SK-N-SH (cell line): ENCODE data around the gene TAF1B. TPM values are rescaled to one million over a fixed set of nuclear protein-coding genes. Genes with fewer than 3 reads are reported as not detected.

Experiments
- CTCF ChIA-PET: fragments of 300-600, 350-600 bp; formaldehyde crosslinking; extraction: SDS; loops from one replicate; lab custom pipeline; 2021; lab: Yijun Ruan, JAX
- POLR2A ChIA-PET: fragments of 350-600 bp; sonication (Branson Sonifier 250); formaldehyde crosslinking; extraction: SDS; loops from one replicate; lab custom pipeline; 2020; ENCODE audit warnings: antibody characterized with exemption, inconsistent platforms; lab: Yijun Ruan, JAX
- DNase-seq: peaks from one replicate; pipeline ENCODE4 v3.0.0; 2012
- H2AFZ ChIP-seq: fragments of 200-600 bp; sonication (generic); 2 replicates; pipeline ENCODE4 v1.8.1; 2016; ENCODE audit warnings: antibody characterized with exemption, mild to moderate bottlenecking, low read depth
- H3F3A ChIP-seq: fragments of 200-600 bp; sonication (generic); replicated peaks from 2 replicates; pipeline ENCODE3; 2016; ENCODE audit warnings: antibody characterized with exemption, mild to moderate bottlenecking; ENCODE audit not compliant: insufficient read depth
- H3K27ac ChIP-seq, 2 experiments: fragments of 200-500 bp in 1 of 2; fragments of 200-600 bp in 1 of 2; sonication (Bioruptor generic) in 1 of 2; sonication (generic), shearing (Covaris generic) in 1 of 2; 2 replicates each; pipeline versions ENCODE4 v1.5.1 to v1.6.1; 2014 to 2016; ENCODE audit warnings: low read depth in 2 of 2, inconsistent platforms in 1 of 2, low read length in 1 of 2, mild to moderate bottlenecking in 1 of 2, mixed read lengths in 1 of 2
- H3K27me3 ChIP-seq: fragments of 200-600 bp; sonication (generic), shearing (Covaris generic); 2 replicates; pipeline ENCODE4 v1.6.1; 2016; ENCODE audit warnings: mixed run types; ENCODE audit not compliant: insufficient read depth
- H3K36me3 ChIP-seq, 2 experiments: fragments of 200-500 bp in 1 of 2; fragments of 200-600 bp in 1 of 2; sonication (Bioruptor generic) in 1 of 2; sonication (generic) in 1 of 2; replicated peaks in 1 of 2; 2 replicates each; pipeline versions ENCODE3 to v1.5.1; 2014 to 2016; ENCODE audit warnings: low read length in 1 of 2, mild to moderate bottlenecking in 1 of 2; ENCODE audit not compliant: insufficient read depth in 2 of 2, control insufficient read depth in 1 of 2
- H3K4me1 ChIP-seq, 2 experiments: fragments of 200-500 bp in 1 of 2; fragments of 200-600 bp in 1 of 2; sonication (Bioruptor generic) in 1 of 2; sonication (generic), shearing (Covaris generic) in 1 of 2; 2 replicates each; pipeline versions ENCODE4 v1.5.1 to v1.6.1; 2014 to 2016; ENCODE audit warnings: low read depth in 1 of 2, low read length in 1 of 2, mixed run types in 1 of 2; ENCODE audit not compliant: insufficient read depth in 2 of 2, control insufficient read depth in 1 of 2
- H3K4me2 ChIP-seq: fragments of 200-600 bp; sonication (generic), shearing (Covaris generic); 2 replicates; pipeline ENCODE4 v1.6.1; 2017; ENCODE audit warnings: mixed run types
- H3K4me3 ChIP-seq, 2 experiments: fragments of 200-500 bp in 1 of 2; fragments of 200-600 bp in 1 of 2; sonication (Bioruptor generic) in 1 of 2; sonication (generic), shearing (Covaris generic) in 1 of 2; 2 replicates each; pipeline versions ENCODE4 v1.5.1 to v1.8.1; 2014 to 2016; ENCODE audit warnings: low read depth in 2 of 2, inconsistent platforms in 1 of 2, low read length in 1 of 2, mild to moderate bottlenecking in 1 of 2, mixed read lengths in 1 of 2, moderate library complexity in 1 of 2
- H3K79me2 ChIP-seq: fragments of 200-600 bp; sonication (generic); 2 replicates; pipeline ENCODE4 v1.8.1; 2017; ENCODE audit warnings: mild to moderate bottlenecking; ENCODE audit not compliant: insufficient read depth
- H3K9ac ChIP-seq: fragments of 200-600 bp; sonication (generic); 2 replicates; pipeline ENCODE4 v1.6.1; 2017; ENCODE audit warnings: mixed run types
- H3K9me2 ChIP-seq: fragments of 200-600 bp; sonication (generic); 2 replicates; pipeline ENCODE4 v1.6.1; 2017; ENCODE audit warnings: mixed run types
- H3K9me3 ChIP-seq: fragments of 200-600 bp; sonication (generic); 2 replicates; pipeline ENCODE4 v1.6.1; 2017; ENCODE audit warnings: mixed run types, mild to moderate bottlenecking, moderate library complexity
- H4K20me1 ChIP-seq: fragments of 200-600 bp; sonication (generic); 2 replicates; pipeline ENCODE4 v1.6.1; 2017; ENCODE audit warnings: mild to moderate bottlenecking, mixed run types; ENCODE audit not compliant: insufficient read depth
- CHD2 ChIP-seq: fragments of 150-350 bp; IDR thresholded peaks from 2 replicates; pipeline ENCODE4 v1.6.1; 2018; ENCODE audit warnings: low read length; ENCODE audit not compliant: partially characterized antibody
- ELF1 ChIP-seq: IDR thresholded peaks from 2 replicates; pipeline ENCODE4 v1.4.0; 2012
- EP300 ChIP-seq, 2 experiments: IDR thresholded peaks; 2 replicates each; pipeline versions ENCODE4 v1.4.0 to v1.6.1; 2012; ENCODE audit warnings: borderline replicate concordance in 1 of 2, low read depth in 1 of 2, low read length in 1 of 2
- FOXJ3 ChIP-seq: sonication (generic); formaldehyde crosslinking; IDR thresholded peaks from 2 replicates; pipeline ENCODE4 v1.5.1; 2020; ENCODE audit warnings: mild to moderate bottlenecking, missing genetic modification reagents
- GATA2 ChIP-seq: sonication (generic); formaldehyde crosslinking; IDR thresholded peaks from 2 replicates; pipeline ENCODE4 v1.5.0; 2020; ENCODE audit warnings: mild to moderate bottlenecking, missing genetic modification reagents
- NRF1 ChIP-seq: IDR thresholded peaks from 2 replicates; pipeline ENCODE4 v1.6.1; 2012; ENCODE audit warnings: low read depth, mild to moderate bottlenecking, low read length
- RXRA ChIP-seq: IDR thresholded peaks from 2 replicates; pipeline ENCODE4 v1.4.0; 2012; ENCODE audit warnings: low read depth, mild to moderate bottlenecking, borderline replicate concordance
- TCF12 ChIP-seq: IDR thresholded peaks from 2 replicates; pipeline ENCODE4 v1.4.0; 2012
- WGBS: methylation state at CpG from one replicate; pipeline ENCODE4 v1.1.6; 2017; ENCODE audit warnings: low lambda C conversion rate; 5-methylcytosine and 5-hydroxymethylcytosine counted together
- polyA plus RNA-seq, 3 experiments: library from polyadenylated mRNA; depleted of rRNA; stranded (reverse); fragments of >200 nt; gene quantifications; 2 replicates each; pipeline ENCODE4 v1.2.3, GENCODE V29; 2012
- TF ChIP-seq, protein P1 (sequence below): fragments of 150-350 bp; IDR thresholded peaks from 2 replicates; pipeline ENCODE4 v1.6.1; 2016; ENCODE audit warnings: mild to moderate bottlenecking, low read depth, low read length
- TF ChIP-seq, protein P2 (sequence below): IDR thresholded peaks from 2 replicates; pipeline ENCODE4 v1.4.0; 2012; ENCODE audit warnings: low read depth
- TF ChIP-seq, protein P3 (sequence below): IDR thresholded peaks from 2 replicates; pipeline ENCODE4 v1.6.1; 2012; ENCODE audit warnings: mild to moderate bottlenecking, low read depth, low read length, moderate library complexity
- TF ChIP-seq, protein P4 (sequence below): IDR thresholded peaks from 2 replicates; pipeline ENCODE4 v1.4.0; 2012; ENCODE audit warnings: low read depth, borderline replicate concordance
- TF ChIP-seq, protein P5 (sequence below): IDR thresholded peaks from 2 replicates; pipeline ENCODE4 v1.4.0; 2012; ENCODE audit warnings: low read depth, borderline replicate concordance

TAF1B gene
- polyA plus RNA-seq, 1 of the 3 experiments (the other 2 are of a cell fraction), result 7.8 TPM

DNA sequence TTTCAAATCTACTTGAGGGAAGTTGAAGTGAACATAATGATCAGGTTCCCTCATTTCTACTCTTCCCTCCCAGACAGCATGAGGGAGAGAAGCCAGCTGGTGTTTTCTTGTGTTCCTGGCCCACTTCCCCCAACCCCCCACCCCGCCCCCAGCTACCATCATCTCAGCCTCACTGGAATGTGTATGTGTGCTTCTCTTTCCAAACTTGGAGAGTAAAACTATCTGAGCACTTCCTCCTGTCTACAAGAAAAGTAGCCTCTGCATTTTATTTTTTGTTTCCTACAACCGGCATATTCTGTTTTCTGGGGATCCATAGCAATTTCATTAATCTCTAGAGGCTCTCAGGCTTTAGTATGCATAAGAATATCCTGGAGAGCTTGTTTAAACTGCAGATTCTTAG, 54.6 kb downstream of the TAF1B start:
- WGBS, result 79% methylated on average over 2 of the region's 2 CpGs
- Histone ChIP-seq H3K4me2 (peak overlapping the region; percentile 25), H3K27ac (peak overlapping the region; percentile 68 to 77; a peak in 3 of 4 replicates), H3F3A (peaks cover 20% of the 10 kb centered on the region), H3K4me1 (peaks cover 23 to 28% of the 10 kb centered on the region in 2 experiments), H3K36me3 (peaks cover under 1 to 8% of the 10 kb centered on the region in 2 experiments), H4K20me1 (no peaks in the 10 kb centered on the region), H3K9me2 (no peaks in the 10 kb centered on the region), H3K27me3 (no peaks in the 10 kb centered on the region), H3K9me3 (no peaks in the 10 kb centered on the region), H2AFZ (no peak overlapping the region), H3K4me3 (no peak overlapping the region), H3K9ac (no peak overlapping the region; the same call in 1 of the 2 replicates), H3K79me2 (peaks cover 5% of the 10 kb centered on the region; the same call in 1 of the 2 replicates)
- no peak for DNase-seq
- CTCF ChIA-PET, result interaction anchor here (0.7 kb wide), 1 partner anchor 17 kb away, joined by 3 read pairs; no protein-coding TSS in a partner anchor
- POLR2A ChIA-PET, result no interaction called here
- TF ChIP-seq ELF1 (no peak), RXRA (no peak), TCF12 (no peak), FOXJ3 (no peak), NRF1 (no peak), EP300 (IDR thresholded peaks at IDR 0.05; ENCODE audit: borderline replicate concordance in 1 of 2, low read depth in 1 of 2, low read length in 1 of 2) (no peak), CHD2 (no peak), GATA2 (CRISPR knock-in tag) (no peak)
- TF ChIP-seq, protein P1, sequence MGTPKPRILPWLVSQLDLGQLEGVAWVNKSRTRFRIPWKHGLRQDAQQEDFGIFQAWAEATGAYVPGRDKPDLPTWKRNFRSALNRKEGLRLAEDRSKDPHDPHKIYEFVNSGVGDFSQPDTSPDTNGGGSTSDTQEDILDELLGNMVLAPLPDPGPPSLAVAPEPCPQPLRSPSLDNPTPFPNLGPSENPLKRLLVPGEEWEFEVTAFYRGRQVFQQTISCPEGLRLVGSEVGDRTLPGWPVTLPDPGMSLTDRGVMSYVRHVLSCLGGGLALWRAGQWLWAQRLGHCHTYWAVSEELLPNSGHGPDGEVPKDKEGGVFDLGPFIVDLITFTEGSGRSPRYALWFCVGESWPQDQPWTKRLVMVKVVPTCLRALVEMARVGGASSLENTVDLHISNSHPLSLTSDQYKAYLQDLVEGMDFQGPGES, result no peak
- TF ChIP-seq, protein P2, sequence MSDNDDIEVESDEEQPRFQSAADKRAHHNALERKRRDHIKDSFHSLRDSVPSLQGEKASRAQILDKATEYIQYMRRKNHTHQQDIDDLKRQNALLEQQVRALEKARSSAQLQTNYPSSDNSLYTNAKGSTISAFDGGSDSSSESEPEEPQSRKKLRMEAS, result no peak
- TF ChIP-seq, protein P3, sequence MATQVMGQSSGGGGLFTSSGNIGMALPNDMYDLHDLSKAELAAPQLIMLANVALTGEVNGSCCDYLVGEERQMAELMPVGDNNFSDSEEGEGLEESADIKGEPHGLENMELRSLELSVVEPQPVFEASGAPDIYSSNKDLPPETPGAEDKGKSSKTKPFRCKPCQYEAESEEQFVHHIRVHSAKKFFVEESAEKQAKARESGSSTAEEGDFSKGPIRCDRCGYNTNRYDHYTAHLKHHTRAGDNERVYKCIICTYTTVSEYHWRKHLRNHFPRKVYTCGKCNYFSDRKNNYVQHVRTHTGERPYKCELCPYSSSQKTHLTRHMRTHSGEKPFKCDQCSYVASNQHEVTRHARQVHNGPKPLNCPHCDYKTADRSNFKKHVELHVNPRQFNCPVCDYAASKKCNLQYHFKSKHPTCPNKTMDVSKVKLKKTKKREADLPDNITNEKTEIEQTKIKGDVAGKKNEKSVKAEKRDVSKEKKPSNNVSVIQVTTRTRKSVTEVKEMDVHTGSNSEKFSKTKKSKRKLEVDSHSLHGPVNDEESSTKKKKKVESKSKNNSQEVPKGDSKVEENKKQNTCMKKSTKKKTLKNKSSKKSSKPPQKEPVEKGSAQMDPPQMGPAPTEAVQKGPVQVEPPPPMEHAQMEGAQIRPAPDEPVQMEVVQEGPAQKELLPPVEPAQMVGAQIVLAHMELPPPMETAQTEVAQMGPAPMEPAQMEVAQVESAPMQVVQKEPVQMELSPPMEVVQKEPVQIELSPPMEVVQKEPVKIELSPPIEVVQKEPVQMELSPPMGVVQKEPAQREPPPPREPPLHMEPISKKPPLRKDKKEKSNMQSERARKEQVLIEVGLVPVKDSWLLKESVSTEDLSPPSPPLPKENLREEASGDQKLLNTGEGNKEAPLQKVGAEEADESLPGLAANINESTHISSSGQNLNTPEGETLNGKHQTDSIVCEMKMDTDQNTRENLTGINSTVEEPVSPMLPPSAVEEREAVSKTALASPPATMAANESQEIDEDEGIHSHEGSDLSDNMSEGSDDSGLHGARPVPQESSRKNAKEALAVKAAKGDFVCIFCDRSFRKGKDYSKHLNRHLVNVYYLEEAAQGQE, result no peak
- TF ChIP-seq, protein P4, sequence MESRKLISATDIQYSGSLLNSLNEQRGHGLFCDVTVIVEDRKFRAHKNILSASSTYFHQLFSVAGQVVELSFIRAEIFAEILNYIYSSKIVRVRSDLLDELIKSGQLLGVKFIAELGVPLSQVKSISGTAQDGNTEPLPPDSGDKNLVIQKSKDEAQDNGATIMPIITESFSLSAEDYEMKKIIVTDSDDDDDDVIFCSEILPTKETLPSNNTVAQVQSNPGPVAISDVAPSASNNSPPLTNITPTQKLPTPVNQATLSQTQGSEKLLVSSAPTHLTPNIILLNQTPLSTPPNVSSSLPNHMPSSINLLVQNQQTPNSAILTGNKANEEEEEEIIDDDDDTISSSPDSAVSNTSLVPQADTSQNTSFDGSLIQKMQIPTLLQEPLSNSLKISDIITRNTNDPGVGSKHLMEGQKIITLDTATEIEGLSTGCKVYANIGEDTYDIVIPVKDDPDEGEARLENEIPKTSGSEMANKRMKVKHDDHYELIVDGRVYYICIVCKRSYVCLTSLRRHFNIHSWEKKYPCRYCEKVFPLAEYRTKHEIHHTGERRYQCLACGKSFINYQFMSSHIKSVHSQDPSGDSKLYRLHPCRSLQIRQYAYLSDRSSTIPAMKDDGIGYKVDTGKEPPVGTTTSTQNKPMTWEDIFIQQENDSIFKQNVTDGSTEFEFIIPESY, result no peak
- TF ChIP-seq, protein P5, sequence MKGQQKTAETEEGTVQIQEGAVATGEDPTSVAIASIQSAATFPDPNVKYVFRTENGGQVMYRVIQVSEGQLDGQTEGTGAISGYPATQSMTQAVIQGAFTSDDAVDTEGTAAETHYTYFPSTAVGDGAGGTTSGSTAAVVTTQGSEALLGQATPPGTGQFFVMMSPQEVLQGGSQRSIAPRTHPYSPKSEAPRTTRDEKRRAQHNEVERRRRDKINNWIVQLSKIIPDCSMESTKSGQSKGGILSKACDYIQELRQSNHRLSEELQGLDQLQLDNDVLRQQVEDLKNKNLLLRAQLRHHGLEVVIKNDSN, result no peak
